ENCODE measurements around the gene GSE1.

The GSE1 gene

GRCh38 chr16:85662976-85663830, 50.1 kb downstream of the GSE1 start:
- no peak for DNase-seq

- no peak for DNase-seq
Observed at GRCh38 chr16:85663891-85664321, 50.8 kb downstream of the GSE1 start.

GRCh38 chr16:85664580-85665372, 51.7 kb downstream of the GSE1 start:
- DNase-seq: no peak

GRCh38 chr16:85665373-85665740, 52.2 kb downstream of the GSE1 start:
- DNase-seq: no peak

- no peak for DNase-seq
Observed at GRCh38 chr16:85665929-85666328, 52.8 kb downstream of the GSE1 start.

GRCh38 chr16:85667261-85667660, 54.1 kb downstream of the GSE1 start:
- DNase-seq: no peak

GRCh38 chr16:85667841-85668413, 54.8 kb downstream of the GSE1 start:
- DNase-seq: no peak

GRCh38 chr16:85668676-85669424, 55.7 kb downstream of the GSE1 start:
- DNase-seq: no peak

GRCh38 chr16:85670840-85671239, 57.7 kb downstream of the GSE1 start:
- no peak for DNase-seq

- DNase-seq: no peak
Observed at GRCh38 chr16:85673529-85674417, 60.7 kb downstream of the GSE1 start.

- no peak for DNase-seq
Observed at GRCh38 chr16:85674418-85674755, 61.3 kb downstream of the GSE1 start.

- DNase-seq: no peak
Observed at GRCh38 chr16:85674828-85675227, 61.7 kb downstream of the GSE1 start.

- no peak for DNase-seq
Observed at GRCh38 chr16:85675251-85675874, 62.2 kb downstream of the GSE1 start.

GRCh38 chr16:85676466-85676865, 63.3 kb downstream of the GSE1 start:
- DNase-seq: no peak

GRCh38 chr16:85677383-85677967, 64.4 kb downstream of the GSE1 start:
- no peak for DNase-seq

- no peak for DNase-seq
Observed at GRCh38 chr16:85678016-85678415, 64.9 kb downstream of the GSE1 start.

GRCh38 chr16:85678821-85679220, 65.7 kb downstream of the GSE1 start:
- DNase-seq: no peak

GRCh38 chr16:85679870-85680269, 66.7 kb downstream of the GSE1 start:
- no peak for DNase-seq

- DNase-seq: no peak
Observed at GRCh38 chr16:85680352-85680944, 67.3 kb downstream of the GSE1 start.

GRCh38 chr16:85681255-85681654, 68.1 kb downstream of the GSE1 start:
- no peak for DNase-seq

- no peak for DNase-seq
Observed at GRCh38 chr16:85682516-85682915, 69.4 kb downstream of the GSE1 start.

All from activated CD4-positive, alpha-beta T cell treated with anti-CD3 and anti-CD28 coated beads, Interleukin-2, amount 50 U/mL, for 1 hour (primary cell).